Body of pancreas (tissue), 4 donors: ENCODE results near the gene IFNAR1. TPM values are rescaled to one million over a fixed set of nuclear protein-coding genes. Genes with fewer than 3 reads are reported as not detected.
"Not testable (repeated sequence)": the region's sequence is repeated elsewhere in the genome, so short reads cannot be mapped to it uniquely, and the experiment has no call there.

Experiments
- ATAC-seq: fragments of 150-250 bp; one replicate; pipeline ENCODE4 v1.9.1; 2016
- DNase-seq, 4 donors: peaks; one replicate each; pipeline ENCODE4 v3.0.0-alpha.2; 2019
- H3K27ac ChIP-seq, 4 donors: fragments of 200-600 bp; sonication (generic); 1 replicate in 3 of 4; 2 replicates in 1 of 4; pipeline versions ENCODE4 v1.5.1 to v1.6.1; 2016 to 2019; ENCODE audit warnings: mild to moderate bottlenecking in 1 of 4, mixed read lengths in 1 of 4, moderate library complexity in 1 of 4
- H3K27me3 ChIP-seq, 2 donors: fragments of 200-600 bp; sonication (generic); one replicate each; pipeline ENCODE4 v1.6.0; 2016; ENCODE audit warnings: mild to moderate bottlenecking in 1 of 2
- H3K36me3 ChIP-seq, 2 donors: fragments of 200-600 bp; sonication (generic); replicated peaks in 1 of 2; 2 replicates each; pipeline ENCODE4 v1.5.1; 2016; ENCODE audit warnings: low read depth in 2 of 2; ENCODE audit not compliant: insufficient read depth in 1 of 2
- H3K4me1 ChIP-seq: fragments of 200-600 bp; sonication (generic); one replicate; pipeline ENCODE4 v1.6.0; 2016
- H3K4me3 ChIP-seq, 2 donors: fragments of 200-600 bp; sonication (generic); 1 replicate in 1 of 2; 2 replicates in 1 of 2; pipeline ENCODE4 v1.5.1; 2016 to 2019
- H3K9me3 ChIP-seq, 3 donors: fragments of 200-600 bp; sonication (generic); 1 replicate in 2 of 3; 2 replicates in 1 of 3; pipeline ENCODE4 v1.5.1; 2016
- CTCF ChIP-seq, 7 experiments: fragments of 450-650 bp in 4 of 7; fragments of 200-600 bp in 3 of 7; sonication (generic) in 3 of 7; IDR thresholded peaks; one replicate each; pipeline ENCODE4 v1.5.1; 2016 to 2019; ENCODE audit warnings: antibody characterized with exemption in 7 of 7
- POLR2A ChIP-seq, 3 donors: fragments of 450-650 bp; IDR thresholded peaks; one replicate each; pipeline ENCODE4 v1.6.1; 2016; ENCODE audit warnings: antibody characterized with exemption in 3 of 3, mild to moderate bottlenecking in 2 of 3
- WGBS, 2 donors: methylation state at CpG; one replicate each; pipeline ENCODE4 v1.1.5; 2017; 5-methylcytosine and 5-hydroxymethylcytosine counted together
- intact Hi-C: fragments of 100-400 bp; cut with DNase I; formaldehyde crosslinking; loops from one replicate; pipeline ENCODE4 v1.15.1; 2023
- total RNA-seq, 2 donors: library from RNA; depleted of rRNA; stranded (reverse); fragments of >200 nt; gene quantifications; one replicate each; pipeline ENCODE4 v1.1.0, GENCODE V29; 2016

The IFNAR1 gene
- total RNA-seq, 2 donors from 2014 or later = 14.2 to 17.9 TPM

- peak; percentile 18 to 61 (median 35) for DNase-seq
- ATAC-seq = peak; percentile 40
- H3K4me3 ChIP-seq = no peak overlapping the region
- peaks cover 0 to 1% (median 0%) of the 10 kb centered on the region in 3 donors for H3K9me3 ChIP-seq
- no peaks in the 10 kb centered on the region for H3K36me3 ChIP-seq
- WGBS, 2 donors = 37 to 53% methylated on average over 10 to 12 of the region's 12 CpGs
- H3K27ac ChIP-seq = peak overlapping the region in 2 of 4 donors; percentile 21 to 69
- H3K27me3 ChIP-seq = no peaks in the 10 kb centered on the region
- peaks cover 19% of the 10 kb centered on the region for H3K4me1 ChIP-seq
- intact Hi-C loops = loop anchor here (10.0 kb wide), 1 partner anchor 157 kb away; no protein-coding TSS in a partner anchor
- TF ChIP-seq CTCF (IDR thresholded peaks at IDR 0.05) (no peak), POLR2A (IDR thresholded peaks at IDR 0.05) (peak in 2 of 3 donors; percentile 76 to 82)
These were observed 37.3 kb downstream of the IFNAR1 start for GRCh38 chr21:33362044-33362555.

- DNase-seq = peak in 1 of 4 donors; percentile 36
- WGBS, 2 donors = 55 to 57% methylated on average over 9 to 10 of the region's 10 CpGs
- Histone ChIP-seq H3K4me1 (peaks cover 19% of the 10 kb centered on the region), H3K27ac (peak overlapping the region in 1 of 4 donors; percentile 26)
- H3K36me3 ChIP-seq, ATAC-seq, H3K9me3 ChIP-seq, H3K27me3 ChIP-seq, H3K4me3 ChIP-seq: not testable (repeated sequence)
- intact Hi-C loops = loop anchor here (10.0 kb wide), 1 partner anchor 159 kb away; no protein-coding TSS in a partner anchor
- peak in 1 of 3 donors; percentile 36 for TF ChIP-seq POLR2A (IDR thresholded peaks at IDR 0.05)
These were observed 39.3 kb downstream of the IFNAR1 start for GRCh38 chr21:33363911-33364609.

GRCh38 chr21:33364830-33365229 lies 40.1 kb downstream of the IFNAR1 start:
- no peak for DNase-seq
- WGBS, 2 donors = 61 to 71% methylated on average over 5 of the region's 5 CpGs
- Histone ChIP-seq H3K27ac (no peak overlapping the region), H3K9me3 (peaks cover 0 to 6% (median 0%) of the 10 kb centered on the region in 3 donors), H3K36me3 (no peaks in the 10 kb centered on the region), H3K4me3 (no peak overlapping the region), H3K27me3 (no peaks in the 10 kb centered on the region), H3K4me1 (peaks cover 19% of the 10 kb centered on the region)
- intact Hi-C loops = loop anchor here (10.0 kb wide), 1 partner anchor 160 kb away; no protein-coding TSS in a partner anchor
- TF ChIP-seq POLR2A (IDR thresholded peaks at IDR 0.05) (no peak), CTCF (IDR thresholded peaks at IDR 0.05) (no peak)
- ATAC-seq = no peak

GRCh38 chr21:33367309-33367973 lies 42.7 kb downstream of the IFNAR1 start:
- H3K27ac ChIP-seq = no peak overlapping the region
- ATAC-seq (no peak), DNase-seq (no peak)
- H3K36me3 ChIP-seq = no peaks in the 10 kb centered on the region
- peaks cover under 1% of the 10 kb centered on the region for H3K4me1 ChIP-seq
- no peaks in the 10 kb centered on the region for H3K27me3 ChIP-seq
- TF ChIP-seq POLR2A (IDR thresholded peaks at IDR 0.05) (no peak), CTCF (IDR thresholded peaks at IDR 0.05) (no peak)
- peaks cover 0 to 6% (median 0%) of the 10 kb centered on the region in 3 donors for H3K9me3 ChIP-seq
- intact Hi-C loops = loop anchor here (10.0 kb wide), 1 partner anchor 163 kb away; no protein-coding TSS in a partner anchor
- no peak overlapping the region for H3K4me3 ChIP-seq
- WGBS, 2 donors = 86 to 91% methylated on average over 7 of the region's 7 CpGs

- no peak overlapping the region for H3K27ac ChIP-seq
- intact Hi-C loops = loop anchor here (10.0 kb wide), 1 partner anchor 163 kb away; no protein-coding TSS in a partner anchor
- TF ChIP-seq CTCF (IDR thresholded peaks at IDR 0.05) = no peak
- no peak for TF ChIP-seq POLR2A (IDR thresholded peaks at IDR 0.05)
- no peak for ATAC-seq
- H3K4me1 ChIP-seq = no peaks in the 10 kb centered on the region
- 51 to 73% methylated on average over 4 of the region's 4 CpGs for WGBS, 2 donors
- no peak for DNase-seq
- no peak overlapping the region for H3K4me3 ChIP-seq
- peaks cover 0 to 6% (median 0%) of the 10 kb centered on the region in 3 donors for H3K9me3 ChIP-seq
- H3K27me3 ChIP-seq = no peaks in the 10 kb centered on the region
- H3K36me3 ChIP-seq = no peaks in the 10 kb centered on the region
These were observed 43.4 kb downstream of the IFNAR1 start for GRCh38 chr21:33368124-33368523.
